GM18519 (cell line): ENCODE data around the gene EPHA8.

Source experiments
- ATAC-seq: cut with Tn5 transposase; IDR thresholded peaks from one replicate; pipeline ENCODE4 v1.9.1; 2021; ENCODE audit warnings: mild to moderate bottlenecking, moderate library complexity; ENCODE audit not compliant: unreplicated experiment, low FRiP score

Gene EPHA8

DNA sequence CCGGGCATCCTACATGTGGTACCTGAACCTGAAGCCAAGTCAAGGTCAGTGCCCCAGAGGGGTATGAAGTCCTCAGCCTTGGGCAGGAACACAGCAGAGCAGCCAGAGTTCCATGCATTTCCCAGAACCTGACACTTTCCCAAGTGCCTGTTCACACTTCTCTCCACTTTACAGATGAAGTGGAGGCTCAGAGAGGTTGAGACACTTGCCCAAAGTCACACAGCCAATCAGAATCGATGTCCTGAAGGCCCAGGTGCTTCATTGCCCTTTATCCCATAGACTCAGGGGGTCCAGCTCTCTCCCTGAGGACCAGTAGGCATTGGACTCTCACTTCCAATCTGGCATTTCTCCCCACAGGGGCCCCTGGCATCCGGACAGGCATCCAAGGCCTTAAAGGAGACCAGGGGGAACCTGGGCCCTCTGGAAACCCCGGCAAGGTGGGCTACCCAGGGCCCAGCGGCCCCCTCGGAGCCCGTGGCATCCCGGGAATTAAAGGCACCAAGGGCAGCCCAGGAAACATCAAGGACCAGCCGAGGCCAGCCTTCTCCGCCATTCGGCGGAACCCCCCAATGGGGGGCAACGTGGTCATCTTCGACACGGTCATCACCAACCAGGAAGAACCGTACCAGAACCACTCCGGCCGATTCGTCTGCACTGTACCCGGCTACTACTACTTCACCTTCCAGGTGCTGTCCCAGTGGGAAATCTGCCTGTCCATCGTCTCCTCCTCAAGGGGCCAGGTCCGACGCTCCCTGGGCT is 75.4 kb downstream of the EPHA8 start:
- no peak for ATAC-seq

DNA sequence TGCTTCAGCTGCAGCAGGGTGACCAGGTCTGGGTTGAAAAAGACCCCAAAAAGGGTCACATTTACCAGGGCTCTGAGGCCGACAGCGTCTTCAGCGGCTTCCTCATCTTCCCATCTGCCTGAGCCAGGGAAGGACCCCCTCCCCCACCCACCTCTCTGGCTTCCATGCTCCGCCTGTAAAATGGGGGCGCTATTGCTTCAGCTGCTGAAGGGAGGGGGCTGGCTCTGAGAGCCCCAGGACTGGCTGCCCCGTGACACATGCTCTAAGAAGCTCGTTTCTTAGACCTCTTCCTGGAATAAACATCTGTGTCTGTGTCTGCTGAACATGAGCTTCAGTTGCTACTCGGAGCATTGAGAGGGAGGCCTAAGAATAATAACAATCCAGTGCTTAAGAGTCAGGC is 76.0 kb downstream of the EPHA8 start:
- ATAC-seq: no peak

DNA sequence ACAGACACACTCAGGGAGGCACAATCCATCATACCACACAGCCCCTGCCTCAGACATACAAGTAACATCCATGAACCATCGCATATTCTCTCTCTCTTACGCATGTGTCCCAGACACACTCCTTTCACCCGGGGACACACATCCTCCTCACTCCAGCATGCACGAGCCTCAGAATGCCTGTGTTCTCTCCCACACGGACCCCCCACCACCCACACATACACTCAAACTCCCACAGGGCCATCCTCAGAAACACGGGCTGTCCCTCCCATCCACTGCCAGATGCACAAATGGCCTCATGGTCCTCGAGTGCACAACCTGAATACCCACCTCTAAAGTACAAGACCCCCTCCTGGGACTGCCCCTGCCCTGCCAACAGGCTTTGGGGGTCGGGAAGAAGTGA is 78.0 kb downstream of the EPHA8 start:
- no peak for ATAC-seq

DNA sequence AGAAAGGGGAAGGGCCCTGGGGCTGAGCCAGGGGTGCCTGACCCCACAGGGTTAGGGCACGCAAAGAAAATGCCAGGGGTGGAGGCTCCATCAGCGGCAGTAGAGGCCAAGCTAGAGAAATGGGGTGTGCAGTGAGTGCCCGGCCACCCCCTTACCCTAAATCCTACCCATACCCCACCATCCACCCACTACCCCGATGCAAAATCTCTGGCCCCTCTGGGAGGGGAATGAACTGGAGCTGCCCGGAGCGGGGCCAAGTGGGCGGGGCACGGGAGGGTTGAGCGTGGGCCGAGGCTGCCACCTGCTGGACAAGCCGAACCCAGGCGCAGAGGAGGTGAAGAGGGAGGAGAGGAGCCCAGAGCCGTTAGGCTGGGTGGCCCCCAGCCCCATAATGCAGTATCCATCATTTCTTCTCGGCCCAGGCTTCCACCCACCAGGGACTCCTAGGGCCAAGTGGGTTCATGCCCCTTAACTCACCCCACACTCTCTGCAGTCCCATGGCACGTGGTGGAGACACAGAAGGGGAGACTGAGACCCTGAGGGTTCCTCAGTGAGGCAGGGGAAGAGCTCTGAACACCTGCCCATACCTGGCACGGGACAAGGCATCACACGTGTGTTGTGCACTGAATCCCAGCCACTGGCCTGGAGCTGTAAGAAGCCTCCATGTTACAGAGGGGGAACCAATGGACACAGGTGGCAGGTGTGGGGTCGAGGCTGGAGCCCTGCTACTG is 78.8 kb downstream of the EPHA8 start:
- ATAC-seq: no peak

DNA sequence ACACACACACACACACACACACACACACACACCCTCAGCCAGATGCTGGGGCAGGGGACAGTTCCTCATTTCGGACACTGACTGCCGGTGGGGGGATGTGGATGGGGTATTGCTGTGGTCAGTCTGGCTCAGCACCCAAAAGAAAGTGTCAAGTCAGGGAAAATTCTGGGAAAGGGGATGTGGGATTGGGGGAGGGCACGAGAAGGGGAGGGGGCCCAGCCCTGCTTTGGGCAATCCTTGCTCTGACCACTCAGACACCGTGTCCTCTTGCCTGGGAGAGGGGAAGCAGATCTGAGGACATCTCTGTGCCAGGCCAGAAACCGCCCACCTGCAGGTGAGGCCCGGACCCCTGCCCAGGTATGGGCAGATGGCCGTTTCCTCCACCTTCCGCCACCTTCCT is 80.1 kb downstream of the EPHA8 start, which contains the start of gene C1QC:
C1QC (plus strand) TSS at position 253 of the 400 bp plus-strand sequence. CDS start 391 bp downstream, outside the sequence.
- no peak for ATAC-seq

DNA sequence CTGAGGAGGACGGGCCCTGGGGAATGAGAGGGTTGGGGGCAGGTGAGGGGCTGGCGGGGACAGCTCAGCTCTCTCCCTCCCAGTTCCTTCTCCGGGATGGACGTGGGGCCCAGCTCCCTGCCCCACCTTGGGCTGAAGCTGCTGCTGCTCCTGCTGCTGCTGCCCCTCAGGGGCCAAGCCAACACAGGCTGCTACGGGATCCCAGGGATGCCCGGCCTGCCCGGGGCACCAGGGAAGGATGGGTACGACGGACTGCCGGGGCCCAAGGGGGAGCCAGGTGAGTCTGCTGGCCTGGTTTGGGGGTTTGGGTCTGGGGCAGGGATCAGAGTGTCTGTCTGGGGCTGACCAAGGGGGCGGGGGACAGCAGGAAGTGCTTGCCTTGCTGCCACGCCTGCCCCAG is 80.6 kb downstream of the EPHA8 start:
- ATAC-seq: no peak

DNA sequence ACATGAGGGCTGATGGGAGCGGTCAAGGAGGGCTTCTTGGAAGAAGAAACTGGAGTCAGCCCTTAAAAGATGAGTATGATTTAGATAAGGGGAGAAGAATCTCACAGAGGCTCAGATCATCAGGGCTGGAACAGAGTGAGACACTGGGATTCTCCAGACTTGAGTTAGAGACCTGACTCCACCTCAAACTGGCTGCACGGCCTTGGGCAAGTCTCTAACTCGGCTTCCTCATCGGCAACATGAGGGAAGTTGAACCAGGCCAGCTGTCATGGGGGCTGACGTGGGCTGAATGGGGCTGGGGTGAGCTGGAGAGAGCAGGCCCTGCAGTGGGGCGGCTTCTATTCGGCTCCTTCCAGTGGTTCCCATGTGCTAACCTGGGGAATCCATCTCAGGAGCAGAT is 82.6 kb downstream of the EPHA8 start:
- ATAC-seq: no peak

DNA sequence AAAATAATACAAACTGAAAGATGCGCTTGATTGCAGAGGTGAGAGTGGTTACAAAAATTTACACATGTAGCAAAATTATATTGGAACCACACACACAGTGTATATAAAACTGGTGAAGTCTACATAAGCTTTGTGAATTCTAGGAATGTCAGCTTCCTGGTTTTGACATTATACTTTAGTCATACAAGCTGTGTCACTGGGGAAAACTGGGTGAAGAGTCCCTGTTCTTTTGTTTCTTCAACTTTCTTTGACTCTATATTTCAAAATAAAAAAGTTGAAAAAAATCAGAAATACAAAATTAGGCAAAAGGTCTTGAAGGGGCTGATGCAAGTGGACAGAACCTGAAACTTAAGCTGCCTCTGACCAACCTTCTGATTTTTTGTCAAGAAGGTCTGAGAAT is 83.1 kb downstream of the EPHA8 start:
- ATAC-seq: no peak

DNA sequence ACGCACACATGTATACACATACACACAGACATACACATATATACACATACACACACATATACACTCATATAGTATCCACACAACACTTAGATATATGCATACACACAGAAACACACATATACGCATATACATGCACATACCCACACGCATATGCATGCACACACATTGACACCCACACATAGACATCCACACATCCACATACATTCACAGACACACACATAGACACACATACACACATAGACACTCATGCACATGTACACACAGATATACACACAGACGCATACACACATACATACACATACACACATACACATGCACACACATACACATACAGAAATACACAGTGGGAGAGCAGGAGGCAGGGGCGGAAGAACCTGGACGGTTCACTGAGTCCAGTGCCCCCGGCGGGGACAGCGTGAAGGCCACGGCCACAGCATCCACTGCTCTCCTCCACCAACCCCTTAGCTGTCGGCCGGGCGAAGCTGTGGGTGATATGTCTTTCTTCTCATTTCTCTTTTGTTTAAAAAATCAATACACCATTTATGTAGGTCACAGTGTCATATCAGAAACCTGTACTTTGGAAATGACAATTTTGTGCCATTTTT is 86.9 kb downstream of the EPHA8 start:
- ATAC-seq: no peak

DNA sequence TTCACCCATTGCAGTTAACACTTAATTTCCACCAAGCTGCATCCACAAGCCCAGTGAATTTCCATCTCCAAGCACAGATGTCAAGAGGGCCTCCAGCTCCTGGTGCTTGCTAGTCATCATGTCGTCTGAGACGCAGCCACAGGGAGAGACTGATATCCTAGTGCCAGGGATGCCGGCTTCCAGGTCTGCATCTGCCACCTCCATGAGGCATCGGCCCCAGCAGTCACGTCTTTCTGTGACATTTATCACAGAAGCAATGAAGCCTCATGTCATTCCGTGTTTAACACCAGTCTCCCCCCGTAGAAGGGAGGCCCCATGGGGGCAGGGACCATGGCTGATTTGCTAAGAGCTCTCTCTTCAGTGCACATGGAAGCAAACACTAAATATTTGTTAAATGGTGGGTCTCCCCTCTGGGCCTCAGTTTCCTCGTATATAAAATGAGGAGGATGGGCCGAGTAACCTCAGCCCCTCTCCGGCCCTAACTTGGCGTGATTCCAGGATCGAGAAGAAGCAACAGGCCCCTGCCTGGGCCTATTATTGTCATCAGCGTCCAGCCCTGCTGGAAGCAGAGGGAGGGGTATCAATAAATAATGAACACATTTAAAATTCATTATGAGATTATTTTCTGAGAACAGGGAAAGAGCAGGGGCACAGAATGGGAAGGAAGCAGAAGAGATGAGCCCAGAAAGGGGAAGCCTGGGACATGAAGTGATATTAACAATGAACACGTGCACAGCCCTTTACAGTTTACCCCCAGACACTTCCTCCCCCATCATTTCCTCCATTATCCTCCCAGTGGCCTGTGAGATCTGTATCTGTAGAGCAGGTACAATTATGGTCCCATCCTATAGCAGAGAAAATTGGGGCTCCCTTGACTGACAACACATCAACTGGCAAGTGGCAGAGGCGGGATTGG is 88.9 kb downstream of the EPHA8 start:
- ATAC-seq: no peak

DNA sequence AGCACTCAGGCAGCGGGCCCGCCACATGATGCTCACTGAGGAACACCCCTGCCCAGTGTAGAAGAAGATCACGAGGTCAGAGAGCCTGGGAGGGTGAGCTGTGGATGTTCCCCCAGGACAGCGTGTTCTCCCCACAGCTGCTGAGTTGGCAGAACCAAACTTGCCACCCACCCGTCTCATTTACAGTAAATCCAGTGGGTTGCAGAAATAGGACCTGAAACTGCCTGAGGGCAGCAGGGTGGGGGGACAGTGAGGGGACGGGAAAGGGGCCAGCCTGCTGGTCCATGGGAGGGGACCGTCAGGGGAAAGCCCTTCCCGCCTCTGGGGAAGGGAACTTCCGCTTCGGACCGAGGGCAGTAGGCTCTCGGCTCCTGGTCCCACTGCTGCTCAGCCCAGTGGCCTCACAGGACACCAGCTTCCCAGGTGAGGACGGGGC is 89.6 kb downstream of the EPHA8 start, which contains the start of gene C1QB:
C1QB (plus strand) TSS at position 356 of the 436 bp plus-strand sequence. CDS start 6,227 bp downstream, outside the sequence.
- no peak for ATAC-seq
